ENCODE data around the gene PIGU.
"Not testable (repeated sequence)": the region's sequence is repeated elsewhere in the genome, so short reads cannot be mapped to it uniquely, and the experiment has no call there.

PIGU gene

GRCh38 chr20:34525342-34525708 is 151.6 kb downstream of the PIGU start:
- Histone ChIP-seq H3F3A (ENCODE audit: insufficient read depth) (no peaks in the 10 kb centered on the region), H3K4me2 (ENCODE audit: low read depth, low read length, poor library complexity, severe bottlenecking) (no peak overlapping the region), H3K9ac (ENCODE audit: low read length) (no peak overlapping the region), H3K79me2 (ENCODE audit: insufficient read depth, low read length) (peaks cover 47% of the 10 kb centered on the region), H2AFZ (ENCODE audit: low read depth, low read length, severe bottlenecking) (no peak overlapping the region), H3K27me3 (ENCODE audit: low read length) (no peaks in the 10 kb centered on the region), H3K27ac (ENCODE audit: low read depth, low read length) (no peak overlapping the region), H3K9me3 (ENCODE audit: insufficient read depth, low read length) (no peaks in the 10 kb centered on the region), H3K9me2 (replicated peaks; ENCODE audit: insufficient read depth, low read length) (no peaks in the 10 kb centered on the region), H3K36me3 (ENCODE audit: low read length) (no peaks in the 10 kb centered on the region), H4K20me1 (ENCODE audit: low read depth, low read length) (no peaks in the 10 kb centered on the region), H3K4me3 (ENCODE audit: insufficient read depth, low read length, poor library complexity, severe bottlenecking) (no peak overlapping the region)
- TF ChIP-seq CTCF (IDR thresholded peaks at IDR 0.05; ENCODE audit: insufficient read depth, low read length, poor library complexity, severe bottlenecking) (no peak), EZH2phosphoT487 (conservative IDR thresholded peaks at IDR 0.05; ENCODE audit: low read length) (no peak)

- Histone ChIP-seq H3K9ac (ENCODE audit: low read length) (no peak overlapping the region), H3K79me2 (ENCODE audit: insufficient read depth, low read length) (peaks cover 55% of the 10 kb centered on the region), H3K4me3 (ENCODE audit: insufficient read depth, low read length, poor library complexity, severe bottlenecking) (no peak overlapping the region), H3K36me3 (ENCODE audit: low read length) (no peaks in the 10 kb centered on the region), H3K9me2 (replicated peaks; ENCODE audit: insufficient read depth, low read length) (no peaks in the 10 kb centered on the region), H2AFZ (ENCODE audit: low read depth, low read length, severe bottlenecking) (no peak overlapping the region), H3K4me2 (ENCODE audit: low read depth, low read length, poor library complexity, severe bottlenecking) (no peak overlapping the region), H3F3A (ENCODE audit: insufficient read depth) (no peaks in the 10 kb centered on the region), H3K9me3 (ENCODE audit: insufficient read depth, low read length) (no peaks in the 10 kb centered on the region), H3K27me3 (ENCODE audit: low read length) (no peaks in the 10 kb centered on the region), H3K27ac (ENCODE audit: low read depth, low read length) (no peak overlapping the region), H4K20me1 (ENCODE audit: low read depth, low read length) (no peaks in the 10 kb centered on the region)
- TF ChIP-seq EZH2phosphoT487 (conservative IDR thresholded peaks at IDR 0.05; ENCODE audit: low read length), result no peak
- no peak for TF ChIP-seq CTCF (IDR thresholded peaks at IDR 0.05; ENCODE audit: insufficient read depth, low read length, poor library complexity, severe bottlenecking)
Measured at GRCh38 chr20:34524426-34524825, 152.5 kb downstream of the PIGU start.

- Histone ChIP-seq H3K9ac (ENCODE audit: low read length) (no peak overlapping the region), H3K79me2 (ENCODE audit: insufficient read depth, low read length) (peaks cover 67% of the 10 kb centered on the region), H3K4me3 (ENCODE audit: insufficient read depth, low read length, poor library complexity, severe bottlenecking) (no peak overlapping the region), H4K20me1 (ENCODE audit: low read depth, low read length) (no peaks in the 10 kb centered on the region), H3K36me3 (ENCODE audit: low read length) (no peaks in the 10 kb centered on the region), H3K27ac (ENCODE audit: low read depth, low read length) (no peak overlapping the region), H3K4me2 (ENCODE audit: low read depth, low read length, poor library complexity, severe bottlenecking) (no peak overlapping the region), H3K27me3 (ENCODE audit: low read length) (no peaks in the 10 kb centered on the region), H3K9me3 (ENCODE audit: insufficient read depth, low read length) (no peaks in the 10 kb centered on the region), H3K9me2 (replicated peaks; ENCODE audit: insufficient read depth, low read length) (no peaks in the 10 kb centered on the region), H3F3A (ENCODE audit: insufficient read depth) (no peaks in the 10 kb centered on the region), H2AFZ (ENCODE audit: low read depth, low read length, severe bottlenecking) (no peak overlapping the region)
- TF ChIP-seq EZH2phosphoT487 (conservative IDR thresholded peaks at IDR 0.05; ENCODE audit: low read length) (no peak), CTCF (IDR thresholded peaks at IDR 0.05; ENCODE audit: insufficient read depth, low read length, poor library complexity, severe bottlenecking) (peak; percentile 31)
Measured at GRCh38 chr20:34522969-34523871, 153.7 kb downstream of the PIGU start.

GRCh38 chr20:34519841-34520240 is 157.1 kb downstream of the PIGU start:
- H2AFZ ChIP-seq (ENCODE audit: low read depth, low read length, severe bottlenecking); H3K4me2 ChIP-seq (ENCODE audit: low read depth, low read length, poor library complexity, severe bottlenecking); H3K9me2 ChIP-seq (replicated peaks; ENCODE audit: insufficient read depth, low read length); H3K9me3 ChIP-seq (ENCODE audit: insufficient read depth, low read length); H3F3A ChIP-seq (ENCODE audit: insufficient read depth); H3K36me3 ChIP-seq (ENCODE audit: low read length); H3K4me3 ChIP-seq (ENCODE audit: insufficient read depth, low read length, poor library complexity, severe bottlenecking); H3K27me3 ChIP-seq (ENCODE audit: low read length); H4K20me1 ChIP-seq (ENCODE audit: low read depth, low read length); H3K27ac ChIP-seq (ENCODE audit: low read depth, low read length); H3K9ac ChIP-seq (ENCODE audit: low read length): not testable (repeated sequence)
- H3K79me2 ChIP-seq (ENCODE audit: insufficient read depth, low read length), result peaks cover 81% of the 10 kb centered on the region

GRCh38 chr20:34518863-34519262 is 158.0 kb downstream of the PIGU start:
- H3F3A ChIP-seq (ENCODE audit: insufficient read depth); H3K9me3 ChIP-seq (ENCODE audit: insufficient read depth, low read length); H3K9me2 ChIP-seq (replicated peaks; ENCODE audit: insufficient read depth, low read length); H3K36me3 ChIP-seq (ENCODE audit: low read length); H3K4me2 ChIP-seq (ENCODE audit: low read depth, low read length, poor library complexity, severe bottlenecking); H3K27ac ChIP-seq (ENCODE audit: low read depth, low read length); H2AFZ ChIP-seq (ENCODE audit: low read depth, low read length, severe bottlenecking); H3K4me3 ChIP-seq (ENCODE audit: insufficient read depth, low read length, poor library complexity, severe bottlenecking); H4K20me1 ChIP-seq (ENCODE audit: low read depth, low read length); H3K27me3 ChIP-seq (ENCODE audit: low read length); H3K9ac ChIP-seq (ENCODE audit: low read length): not testable (repeated sequence)
- peaks cover 71% of the 10 kb centered on the region for H3K79me2 ChIP-seq (ENCODE audit: insufficient read depth, low read length)
